DND-41 (cell line): ENCODE measurements around the gene WDFY3.

ENCODE experiments used
- CTCF ChIP-seq: IDR thresholded peaks from 2 replicates; pipeline ENCODE4 v1.5.1; 2012; ENCODE audit warnings: borderline replicate concordance, low read length, moderate library complexity, mild to moderate bottlenecking; ENCODE audit not compliant: poor library complexity, severe bottlenecking; ENCODE audit errors: extremely low read depth
- EZH2 ChIP-seq: IDR thresholded peaks from 3 replicates; pipeline ENCODE4 v1.6.1; 2012; ENCODE audit warnings: borderline replicate concordance, low read depth, mild to moderate bottlenecking, moderate library complexity, low read length, inconsistent platforms; ENCODE audit not compliant: severe bottlenecking

GRCh38 chr4:84875636-84876371 lies 90.7 kb downstream of the WDFY3 start:
- TF ChIP-seq CTCF (no peak), EZH2 (no peak)
